ENCODE measurements around the gene MYEOV. TPM values are rescaled to one million over a fixed set of nuclear protein-coding genes. Genes with fewer than 3 reads are reported as not detected.

Gene MYEOV
- total RNA-seq, 2 experiments from 2014 or later: not detected

GRCh38 chr11:69296890-69297786, 3.2 kb downstream of the MYEOV start:
- Mint-ChIP-seq H3K9me3 (no peaks in the 10 kb centered on the region), H3K27ac (peak overlapping the region; percentile 78), H3K4me1 (peaks cover 79% of the 10 kb centered on the region), H3K27me3 (no peaks in the 10 kb centered on the region), H3K4me3 (peak overlapping the region; percentile 65), H3K36me3 (ENCODE audit: low read depth) (no peaks in the 10 kb centered on the region)
- POLR2A ChIA-PET: interaction anchor here (0.6 to 4.0 kb wide), 10 partner anchors 11 to 906 kb away, joined by 3 to 40 read pairs (median 4); partner anchors contain the start of genes FADD, LTO1 and TPCN2
- CTCF ChIA-PET: interaction anchor here (0.7 to 1.6 kb wide), 5 partner anchors 14 to 475 kb away, joined by 3 to 6 read pairs (median 3); no protein-coding TSS in a partner anchor
- DNase-seq: peak; percentile 91

DNA sequence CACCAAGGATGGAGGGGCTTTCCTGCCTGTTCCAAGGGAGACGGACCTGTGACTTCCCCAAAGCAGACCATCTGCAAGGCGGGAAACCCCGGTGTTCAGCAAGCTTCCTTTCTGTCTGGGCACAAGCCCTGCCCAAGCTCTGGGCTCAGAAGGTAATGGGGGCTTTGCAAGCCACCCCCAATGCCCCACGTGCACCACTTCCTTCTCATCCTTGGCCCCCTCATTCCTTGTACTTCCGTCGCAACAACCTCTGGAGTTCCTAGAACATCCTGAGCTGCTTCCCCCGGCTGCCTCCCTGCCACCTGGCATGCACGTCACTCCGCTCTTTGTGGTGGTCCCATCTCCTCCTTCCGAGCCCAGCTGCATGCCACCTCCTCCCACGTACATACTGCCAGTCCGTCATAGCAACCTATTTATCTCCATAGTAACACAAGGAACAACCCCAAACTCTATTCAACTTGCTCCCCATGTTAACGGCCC, 3.9 kb downstream of the MYEOV start:
- POLR2A ChIA-PET: interaction anchor here (1.3 to 4.0 kb wide), 5 partner anchors 10 to 377 kb away, joined by 4 to 40 read pairs (median 5); partner anchors contain the start of genes LTO1 and TPCN2
- no peaks in the 10 kb centered on the region for H3K9me3 Mint-ChIP-seq
- CTCF ChIA-PET: interaction anchor here (0.8 to 1.6 kb wide), 4 partner anchors 14 to 373 kb away, joined by 3 to 6 read pairs (median 4); no protein-coding TSS in a partner anchor
- peak; percentile 31 for DNase-seq
- peaks cover 79% of the 10 kb centered on the region for H3K4me1 Mint-ChIP-seq
- peak overlapping the region; percentile 78 for H3K27ac Mint-ChIP-seq
- no peaks in the 10 kb centered on the region for H3K36me3 Mint-ChIP-seq (ENCODE audit: low read depth)
- H3K4me3 Mint-ChIP-seq: peak overlapping the region; percentile 65
- H3K27me3 Mint-ChIP-seq: no peaks in the 10 kb centered on the region

DNA sequence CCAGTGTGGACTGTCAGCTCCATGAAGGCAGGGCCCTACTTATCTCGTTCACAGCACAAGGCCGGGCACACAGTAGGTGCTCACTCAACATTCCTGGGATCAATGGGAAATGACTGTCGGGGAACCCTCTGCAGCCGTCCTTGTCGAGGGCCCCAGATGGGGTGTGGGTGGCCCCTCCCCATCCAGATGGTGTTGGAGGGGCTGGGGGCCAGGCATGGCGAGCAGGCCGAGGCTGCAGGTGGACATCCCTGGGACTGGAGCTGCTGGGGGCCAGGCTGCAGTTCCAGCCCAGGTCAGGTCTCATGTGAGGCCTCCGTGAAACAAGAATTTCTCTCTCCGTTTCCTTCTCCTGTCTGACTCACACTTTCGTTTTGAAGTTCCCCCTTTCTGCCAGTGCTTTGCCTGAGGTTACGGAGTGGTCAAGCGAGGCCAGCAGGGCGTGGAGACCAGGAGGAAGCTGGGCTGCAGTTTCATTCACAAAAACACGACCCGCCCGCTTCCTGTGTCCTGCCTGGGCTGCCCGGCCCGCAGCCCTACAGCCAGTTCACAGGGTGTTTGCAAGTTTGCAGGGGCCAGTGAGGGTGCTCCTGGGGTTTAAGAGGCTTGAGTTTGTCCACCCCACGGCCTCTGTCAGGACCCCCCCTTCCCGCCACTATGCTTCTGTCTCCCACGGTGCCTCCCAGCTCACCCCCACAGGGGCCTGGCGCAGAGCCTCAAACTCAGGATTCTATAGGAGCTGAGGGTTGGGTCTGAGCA, 4.5 kb downstream of the MYEOV start:
- peak; percentile 45 for DNase-seq
- Mint-ChIP-seq H3K27ac (peak overlapping the region; percentile 78), H3K4me1 (peaks cover 78% of the 10 kb centered on the region), H3K36me3 (ENCODE audit: low read depth) (no peaks in the 10 kb centered on the region), H3K4me3 (peak overlapping the region; percentile 65), H3K27me3 (no peaks in the 10 kb centered on the region), H3K9me3 (no peaks in the 10 kb centered on the region)
- ChIA-PET POLR2A (interaction anchor here (1.0 to 4.0 kb wide), 6 partner anchors 9 to 377 kb away, joined by 3 to 40 read pairs (median 4); partner anchors contain the start of genes LTO1 and TPCN2), CTCF (interaction anchor here (0.8 to 1.5 kb wide), 4 partner anchors 13 to 372 kb away, joined by 3 to 6 read pairs (median 4); no protein-coding TSS in a partner anchor)

GRCh38 chr11:69299023-69299461, 5.1 kb downstream of the MYEOV start:
- Mint-ChIP-seq H3K27me3 (no peaks in the 10 kb centered on the region), H3K4me3 (no peak overlapping the region), H3K36me3 (ENCODE audit: low read depth) (no peaks in the 10 kb centered on the region), H3K4me1 (peaks cover 72% of the 10 kb centered on the region), H3K9me3 (no peaks in the 10 kb centered on the region), H3K27ac (no peak overlapping the region)
- CTCF ChIA-PET: interaction anchor here (1.2 kb wide), 1 partner anchor 13 kb away, joined by 3 read pairs; no protein-coding TSS in a partner anchor
- no peak for DNase-seq
- POLR2A ChIA-PET: interaction anchor here (1.0 to 4.0 kb wide), 4 partner anchors 9 to 376 kb away, joined by 3 to 40 read pairs (median 4); partner anchors contain the start of gene LTO1

GRCh38 chr11:69299572-69299971, 5.6 kb downstream of the MYEOV start:
- Mint-ChIP-seq H3K36me3 (ENCODE audit: low read depth) (no peaks in the 10 kb centered on the region), H3K27me3 (peaks cover 2% of the 10 kb centered on the region), H3K4me3 (no peak overlapping the region), H3K9me3 (no peaks in the 10 kb centered on the region), H3K27ac (no peak overlapping the region), H3K4me1 (peaks cover 68% of the 10 kb centered on the region)
- POLR2A ChIA-PET: interaction anchor here (1.0 to 4.0 kb wide), 2 partner anchors 8 to 12 kb away, joined by 3 to 40 read pairs; no protein-coding TSS in a partner anchor
- CTCF ChIA-PET: interaction anchor here (1.2 kb wide), 1 partner anchor 13 kb away, joined by 3 read pairs; no protein-coding TSS in a partner anchor
- no peak for DNase-seq

GRCh38 chr11:69300120-69301060, 6.4 kb downstream of the MYEOV start:
- CTCF ChIA-PET: no interaction called here
- H3K4me3 Mint-ChIP-seq: no peak overlapping the region
- POLR2A ChIA-PET: no interaction called here
- H3K27me3 Mint-ChIP-seq: peaks cover 2% of the 10 kb centered on the region
- no peaks in the 10 kb centered on the region for H3K36me3 Mint-ChIP-seq (ENCODE audit: low read depth)
- H3K4me1 Mint-ChIP-seq: peaks cover 63% of the 10 kb centered on the region
- no peaks in the 10 kb centered on the region for H3K9me3 Mint-ChIP-seq
- DNase-seq: no peak
- no peak overlapping the region for H3K27ac Mint-ChIP-seq

GRCh38 chr11:69301081-69301454, 7.1 kb downstream of the MYEOV start:
- no peak for DNase-seq
- peaks cover 56% of the 10 kb centered on the region for H3K4me1 Mint-ChIP-seq
- CTCF ChIA-PET: no interaction called here
- H3K9me3 Mint-ChIP-seq: no peaks in the 10 kb centered on the region
- H3K27me3 Mint-ChIP-seq: peaks cover 2% of the 10 kb centered on the region
- no peak overlapping the region for H3K4me3 Mint-ChIP-seq
- H3K36me3 Mint-ChIP-seq (ENCODE audit: low read depth): no peaks in the 10 kb centered on the region
- POLR2A ChIA-PET: no interaction called here
- H3K27ac Mint-ChIP-seq: no peak overlapping the region

- Mint-ChIP-seq H3K36me3 (ENCODE audit: low read depth) (no peaks in the 10 kb centered on the region), H3K9me3 (no peaks in the 10 kb centered on the region), H3K4me3 (no peak overlapping the region), H3K27me3 (peaks cover 2% of the 10 kb centered on the region), H3K27ac (no peak overlapping the region), H3K4me1 (peaks cover 50% of the 10 kb centered on the region)
- POLR2A ChIA-PET: interaction anchor here (0.7 kb wide), 1 partner anchor 10 kb away, joined by 3 read pairs; no protein-coding TSS in a partner anchor
- CTCF ChIA-PET: no interaction called here
- no peak for DNase-seq
Observed at GRCh38 chr11:69301455-69302401, 7.8 kb downstream of the MYEOV start.

- peaks cover 2% of the 10 kb centered on the region for H3K27me3 Mint-ChIP-seq
- DNase-seq: no peak
- POLR2A ChIA-PET: no interaction called here
- H3K4me1 Mint-ChIP-seq: peaks cover 42% of the 10 kb centered on the region
- H3K36me3 Mint-ChIP-seq (ENCODE audit: low read depth): no peaks in the 10 kb centered on the region
- no peak overlapping the region for H3K4me3 Mint-ChIP-seq
- no peaks in the 10 kb centered on the region for H3K9me3 Mint-ChIP-seq
- no peak overlapping the region for H3K27ac Mint-ChIP-seq
- CTCF ChIA-PET: no interaction called here
Observed at GRCh38 chr11:69302447-69303020, 8.6 kb downstream of the MYEOV start.

- CTCF ChIA-PET: no interaction called here
- peaks cover 9% of the 10 kb centered on the region for H3K27me3 Mint-ChIP-seq
- no peak overlapping the region for H3K27ac Mint-ChIP-seq
- no peaks in the 10 kb centered on the region for H3K36me3 Mint-ChIP-seq (ENCODE audit: low read depth)
- POLR2A ChIA-PET: no interaction called here
- no peaks in the 10 kb centered on the region for H3K9me3 Mint-ChIP-seq
- H3K4me1 Mint-ChIP-seq: peaks cover 33% of the 10 kb centered on the region
- H3K4me3 Mint-ChIP-seq: no peak overlapping the region
- DNase-seq: no peak
Observed at GRCh38 chr11:69303427-69303826, 9.5 kb downstream of the MYEOV start.

DNA sequence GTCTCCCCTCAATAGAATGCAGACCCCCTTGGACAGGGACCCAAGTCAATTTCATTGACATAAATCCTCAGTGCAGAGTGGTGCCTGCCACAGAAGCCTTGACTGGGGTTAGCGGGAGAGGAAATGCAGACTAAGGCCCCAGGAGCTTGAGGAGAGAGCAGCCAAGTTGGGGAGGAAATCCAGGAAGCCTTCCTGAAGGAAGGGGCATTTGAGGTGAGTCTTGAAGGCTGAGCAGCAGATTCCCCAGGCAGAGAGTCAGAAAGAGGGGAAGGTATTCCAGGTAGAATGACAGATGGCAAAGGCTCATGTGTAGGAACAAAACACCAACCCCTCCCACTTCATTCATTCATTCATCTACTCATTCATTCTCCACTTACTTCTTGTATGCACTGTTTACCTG, 10.3 kb downstream of the MYEOV start:
- ChIA-PET POLR2A (no interaction called here), CTCF (no interaction called here)
- Mint-ChIP-seq H3K36me3 (ENCODE audit: low read depth) (no peaks in the 10 kb centered on the region), H3K4me3 (no peak overlapping the region), H3K27ac (no peak overlapping the region), H3K9me3 (no peaks in the 10 kb centered on the region), H3K4me1 (peaks cover 24% of the 10 kb centered on the region), H3K27me3 (peaks cover 9% of the 10 kb centered on the region)
- no peak for DNase-seq

All from activated CD4-positive, alpha-beta memory T cell treated with anti-CD3 and anti-CD28 coated beads, Interleukin-2, amount 10 ng/mL, durations not matched to agents 7 days and 5 days (primary cell).